Neural crest cell (in vitro differentiated cells): ENCODE measurements around the gene SELENOP. TPM values are rescaled to one million over a fixed set of nuclear protein-coding genes. Genes with fewer than 3 reads are reported as not detected.
A peak's percentile ranks its signal among the peaks of the same experiment; 100 is the strongest.

ENCODE experiments used
- DNase-seq: peaks from one replicate; pipeline ENCODE4 v3.0.0; 2021; ENCODE audit warnings: low read depth, mixed read lengths, low spot score
- H3K27ac Mint-ChIP-seq: one replicate; pipeline ENCODE4 v1.8.0; 2021; ENCODE audit warnings: mild to moderate bottlenecking, mixed read lengths; ENCODE audit not compliant: unreplicated experiment
- H3K27me3 Mint-ChIP-seq: 2 replicates; pipeline ENCODE4 v1.8.0; 2021; ENCODE audit warnings: low read depth, mild to moderate bottlenecking, mixed read lengths
- H3K36me3 Mint-ChIP-seq: 2 replicates; pipeline ENCODE4 v1.8.0; 2021; ENCODE audit warnings: low read depth, mild to moderate bottlenecking, mixed read lengths
- H3K4me1 Mint-ChIP-seq: 2 replicates; pipeline ENCODE4 v1.8.0; 2021; ENCODE audit warnings: mixed read lengths
- H3K4me3 Mint-ChIP-seq: one replicate; pipeline ENCODE4 v1.8.0; 2021; ENCODE audit warnings: mild to moderate bottlenecking, mixed read lengths
- H3K9me3 Mint-ChIP-seq: 2 replicates; pipeline ENCODE4 v1.8.0; 2021; ENCODE audit warnings: mixed read lengths
- CTCF ChIP-seq: fragments of 200-600 bp; sonication (generic); conservative IDR thresholded peaks from 2 replicates; pipeline ENCODE4 v1.5.0; 2021; ENCODE audit warnings: antibody characterized with exemption, mild to moderate bottlenecking
- total RNA-seq: library from RNA; stranded (reverse); gene quantifications from 2 replicates; pipeline ENCODE4 v1.2.1, GENCODE V29; 2021

Gene SELENOP
- total RNA-seq, 1 donor from 2014 or later: 2.2 TPM

GRCh38 chr5:42759456-42759855, 52.2 kb downstream of the SELENOP start:
- no peak for TF ChIP-seq CTCF
- no peaks in the 10 kb centered on the region for H3K36me3 Mint-ChIP-seq
- H3K4me1 Mint-ChIP-seq: no peaks in the 10 kb centered on the region
- no peaks in the 10 kb centered on the region for H3K9me3 Mint-ChIP-seq
- no peaks in the 10 kb centered on the region for H3K27me3 Mint-ChIP-seq
- H3K27ac Mint-ChIP-seq: no peak overlapping the region
- no peak for DNase-seq
- H3K4me3 Mint-ChIP-seq: no peak overlapping the region

GRCh38 chr5:42756606-42757601, 54.8 kb downstream of the SELENOP start, which contains the start of gene CCDC152:
TSS of gene CCDC152 (plus strand) at chr5:42756818. CDS start at chr5:42759122, 2,304 bp downstream.
- Mint-ChIP-seq H3K27ac (peak within 1 kb of the TSS; percentile 43), H3K9me3 (no peaks in the 10 kb centered on the region), H3K36me3 (no peaks in the 10 kb centered on the region), H3K4me3 (no peak within 1 kb of the TSS), H3K27me3 (no peaks in the 10 kb centered on the region), H3K4me1 (no peaks in the 10 kb centered on the region)
- no peak for DNase-seq
- TF ChIP-seq CTCF: no peak

GRCh38 chr5:42753099-42753498, 58.6 kb downstream of the SELENOP start:
- H3K27me3 Mint-ChIP-seq: no peaks in the 10 kb centered on the region
- H3K4me3 Mint-ChIP-seq: no peak overlapping the region
- no peak for TF ChIP-seq CTCF
- H3K4me1 Mint-ChIP-seq: no peaks in the 10 kb centered on the region
- no peak overlapping the region for H3K27ac Mint-ChIP-seq
- no peak for DNase-seq
- H3K9me3 Mint-ChIP-seq: no peaks in the 10 kb centered on the region
- H3K36me3 Mint-ChIP-seq: no peaks in the 10 kb centered on the region

- Mint-ChIP-seq H3K36me3 (no peaks in the 10 kb centered on the region), H3K4me1 (no peaks in the 10 kb centered on the region), H3K9me3 (no peaks in the 10 kb centered on the region), H3K27ac (no peak overlapping the region), H3K27me3 (no peaks in the 10 kb centered on the region), H3K4me3 (no peak overlapping the region)
- DNase-seq: no peak
- no peak for TF ChIP-seq CTCF
These were observed 60.6 kb downstream of the SELENOP start for GRCh38 chr5:42751044-42751443.

- Mint-ChIP-seq H3K36me3 (no peaks in the 10 kb centered on the region), H3K4me3 (no peak overlapping the region), H3K27ac (no peak overlapping the region), H3K4me1 (no peaks in the 10 kb centered on the region), H3K9me3 (no peaks in the 10 kb centered on the region), H3K27me3 (no peaks in the 10 kb centered on the region)
- no peak for TF ChIP-seq CTCF
- no peak for DNase-seq
These were observed 61.2 kb downstream of the SELENOP start for GRCh38 chr5:42750507-42750906.

Other genes with a start within 250 kb of the SELENOP start
- not detected in 2 replicates for gene CCDC152, start 55.1 kb downstream of the SELENOP start, total RNA-seq
- gene ANXA2R, start 228.4 kb upstream of the SELENOP start, total RNA-seq: 1.0 and 1.2 TPM in 2 replicates